Sigmoid colon (tissue), 7 donors: ENCODE measurements around the gene RALGAPB. TPM values are rescaled to one million over a fixed set of nuclear protein-coding genes. Genes with fewer than 3 reads are reported as not detected.

Experiments
- DNase-seq: peaks from one replicate; pipeline ENCODE4 v3.0.0-alpha.2; 2019
- H3K27ac ChIP-seq, 4 donors: fragments of 200-600 bp; sonication (generic); one replicate each; pipeline ENCODE4 v1.5.1; 2016 to 2019; ENCODE audit warnings: mild to moderate bottlenecking in 1 of 4
- H3K27me3 ChIP-seq, 3 donors: fragments of 200-600 bp; sonication (generic); one replicate each; pipeline ENCODE4 v1.5.1; 2019; ENCODE audit warnings: mild to moderate bottlenecking in 1 of 3
- H3K36me3 ChIP-seq, 4 donors: fragments of 200-600 bp; sonication (generic); one replicate each; pipeline ENCODE4 v1.5.1; 2016 to 2019
- H3K4me1 ChIP-seq, 4 donors: fragments of 200-600 bp; sonication (generic); one replicate each; pipeline ENCODE4 v1.5.1; 2017 to 2019
- H3K4me3 ChIP-seq, 4 donors: fragments of 200-600 bp; sonication (generic); one replicate each; pipeline ENCODE4 v1.5.1; 2017 to 2019; ENCODE audit warnings: mild to moderate bottlenecking in 2 of 4, moderate library complexity in 1 of 4
- H3K9me3 ChIP-seq, 4 donors: fragments of 200-600 bp in 3 of 4; sonication (generic) in 3 of 4; one replicate each; pipeline versions ENCODE4 v1.5.1 to v1.6.1; 2013 to 2019
- EP300 ChIP-seq, 4 donors: sonication (generic); formaldehyde crosslinking; IDR thresholded peaks; one replicate each; pipeline ENCODE4 v1.6.1; 2017; ENCODE audit warnings: antibody characterized with exemption in 4 of 4
- POLR2A ChIP-seq, 2 donors: fragments of 450-650 bp; IDR thresholded peaks; one replicate each; pipeline ENCODE4 v1.6.1; 2016; ENCODE audit warnings: antibody characterized with exemption in 2 of 2, mild to moderate bottlenecking in 2 of 2, moderate library complexity in 2 of 2
- POLR2AphosphoS5 ChIP-seq, 4 donors: sonication (generic); formaldehyde crosslinking; IDR thresholded peaks; one replicate each; pipeline ENCODE4 v1.6.1; 2017; ENCODE audit warnings: antibody characterized with exemption in 4 of 4
- WGBS, 2 donors: extraction: QIAGEN DNeasy Blood & Tissue Kit; methylation state at CpG; one replicate each; pipeline ENCODE4 v1.1.7; 2013; 5-methylcytosine and 5-hydroxymethylcytosine counted together
- intact Hi-C: fragments of 100-400 bp; cut with DNase I; formaldehyde crosslinking; loops from one replicate; pipeline ENCODE4 v1.15.1; 2023
- polyA plus RNA-seq, 3 donors: library from polyadenylated mRNA; stranded (reverse); fragments of 200-250 nt; gene quantifications; one replicate each; pipeline ENCODE4 v1.2.3, GENCODE V29; 2013
- total RNA-seq, 4 donors: library from RNA; depleted of rRNA; stranded (reverse); fragments of >200 nt; gene quantifications; one replicate each; pipeline ENCODE4 v1.1.0, GENCODE V29; 2016
- TF ChIP-seq, protein P1 (sequence below), 4 experiments: fragments of 450-650 bp in 3 of 4; fragments of 200-600 bp in 1 of 4; IDR thresholded peaks; one replicate each; pipeline ENCODE4 v1.5.1; 2016 to 2019; ENCODE audit warnings: antibody characterized with exemption in 4 of 4, mild to moderate bottlenecking in 3 of 4, moderate library complexity in 2 of 4
- donor health status: healthy with polysubstance abuse.
- donor health status: Bipolar disorder and iron deficiency.
- donor health status: healthy.

The RALGAPB gene
- total and polyA plus RNA-seq, 7 donors = 7.2 to 37.9 (median 29.3) TPM

DNA sequence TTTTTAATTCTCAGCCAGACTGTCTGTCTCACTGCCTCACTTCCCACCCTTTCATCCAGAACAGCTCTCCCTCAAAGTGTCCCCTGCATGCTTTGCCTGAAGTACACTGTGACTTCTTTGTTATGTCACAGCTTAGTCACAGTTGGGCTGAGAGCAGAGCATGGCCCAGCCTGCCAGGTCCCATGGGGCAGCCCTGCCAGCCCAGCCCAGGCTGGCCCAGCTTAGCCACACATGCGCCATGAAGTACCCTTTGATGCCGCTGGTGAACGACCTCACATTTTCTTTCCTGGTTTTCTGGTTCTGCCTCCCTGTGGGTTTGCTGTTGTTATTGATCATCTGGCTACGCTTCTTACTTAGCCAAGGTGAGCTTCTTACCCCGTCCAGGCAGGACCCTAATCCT lies 108.4 kb downstream of the RALGAPB start, which contains the start of gene ADIG:
ADIG (plus strand) TSS at position 185 of the 400 bp plus-strand sequence; CDS start at position 239, 54 bp downstream.
- TF ChIP-seq, protein P1, sequence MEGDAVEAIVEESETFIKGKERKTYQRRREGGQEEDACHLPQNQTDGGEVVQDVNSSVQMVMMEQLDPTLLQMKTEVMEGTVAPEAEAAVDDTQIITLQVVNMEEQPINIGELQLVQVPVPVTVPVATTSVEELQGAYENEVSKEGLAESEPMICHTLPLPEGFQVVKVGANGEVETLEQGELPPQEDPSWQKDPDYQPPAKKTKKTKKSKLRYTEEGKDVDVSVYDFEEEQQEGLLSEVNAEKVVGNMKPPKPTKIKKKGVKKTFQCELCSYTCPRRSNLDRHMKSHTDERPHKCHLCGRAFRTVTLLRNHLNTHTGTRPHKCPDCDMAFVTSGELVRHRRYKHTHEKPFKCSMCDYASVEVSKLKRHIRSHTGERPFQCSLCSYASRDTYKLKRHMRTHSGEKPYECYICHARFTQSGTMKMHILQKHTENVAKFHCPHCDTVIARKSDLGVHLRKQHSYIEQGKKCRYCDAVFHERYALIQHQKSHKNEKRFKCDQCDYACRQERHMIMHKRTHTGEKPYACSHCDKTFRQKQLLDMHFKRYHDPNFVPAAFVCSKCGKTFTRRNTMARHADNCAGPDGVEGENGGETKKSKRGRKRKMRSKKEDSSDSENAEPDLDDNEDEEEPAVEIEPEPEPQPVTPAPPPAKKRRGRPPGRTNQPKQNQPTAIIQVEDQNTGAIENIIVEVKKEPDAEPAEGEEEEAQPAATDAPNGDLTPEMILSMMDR (IDR thresholded peaks at IDR 0.05) = no peak
- TF ChIP-seq POLR2A (IDR thresholded peaks at IDR 0.05) = no peak
- TF ChIP-seq EP300 (IDR thresholded peaks at IDR 0.05) = no peak
- no peak for TF ChIP-seq POLR2AphosphoS5 (IDR thresholded peaks at IDR 0.05)
- WGBS, 2 donors = 60 to 72% methylated on average over 5 of the region's 5 CpGs
- intact Hi-C loops = no loop called here
- peaks cover 0 to 23% (median 0%) of the 10 kb centered on the region in 3 donors for H3K27me3 ChIP-seq
- H3K27ac ChIP-seq = no peak within 1 kb of the TSS
- no peaks in the 10 kb centered on the region for H3K9me3 ChIP-seq
- DNase-seq = no peak
- no peaks in the 10 kb centered on the region for H3K4me1 ChIP-seq
- H3K36me3 ChIP-seq = peaks cover 0 to 15% (median 2%) of the 10 kb centered on the region in 4 donors
- no peak within 1 kb of the TSS for H3K4me3 ChIP-seq

DNA sequence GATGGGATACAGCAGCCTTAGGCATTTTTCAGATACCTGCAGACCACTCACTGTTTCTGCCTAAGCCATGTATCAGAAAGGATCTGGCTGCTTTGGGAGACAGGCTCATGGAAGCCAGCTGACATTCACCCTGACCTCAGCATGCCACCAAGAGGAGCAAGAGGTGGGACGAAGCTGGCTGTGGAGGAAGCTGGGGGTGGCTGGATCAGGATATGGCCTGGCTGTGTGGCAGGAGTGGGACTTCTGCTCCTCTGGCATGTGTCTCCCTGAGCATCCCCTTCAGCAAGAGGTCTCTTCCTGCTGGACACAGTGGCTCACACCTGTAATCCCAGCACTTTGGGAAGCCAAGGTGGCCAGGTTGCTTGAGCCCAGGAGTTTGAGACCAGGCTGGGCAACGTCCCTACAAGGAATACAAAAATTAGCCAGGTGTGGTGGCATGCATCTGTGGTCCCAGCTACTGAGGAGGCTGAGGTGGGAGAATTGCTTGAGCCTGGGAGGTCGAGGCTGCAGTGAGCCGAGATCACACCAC lies 109.3 kb downstream of the RALGAPB start:
- TF ChIP-seq, protein P1 (IDR thresholded peaks at IDR 0.05) = no peak
- no peak for TF ChIP-seq EP300 (IDR thresholded peaks at IDR 0.05)
- no peak for TF ChIP-seq POLR2AphosphoS5 (IDR thresholded peaks at IDR 0.05)
- no peak for TF ChIP-seq POLR2A (IDR thresholded peaks at IDR 0.05)
- intact Hi-C loops = no loop called here
- H3K27me3 ChIP-seq = peaks cover 0 to 29% (median 0%) of the 10 kb centered on the region in 3 donors
- DNase-seq = no peak
- no peak overlapping the region for H3K27ac ChIP-seq
- no peak overlapping the region for H3K4me3 ChIP-seq
- H3K36me3 ChIP-seq = peaks cover 0 to 6% (median 0%) of the 10 kb centered on the region in 4 donors
- no peaks in the 10 kb centered on the region for H3K9me3 ChIP-seq
- WGBS, 2 donors = 54 to 67% methylated on average over 4 of the region's 4 CpGs
- H3K4me1 ChIP-seq = no peaks in the 10 kb centered on the region

DNA sequence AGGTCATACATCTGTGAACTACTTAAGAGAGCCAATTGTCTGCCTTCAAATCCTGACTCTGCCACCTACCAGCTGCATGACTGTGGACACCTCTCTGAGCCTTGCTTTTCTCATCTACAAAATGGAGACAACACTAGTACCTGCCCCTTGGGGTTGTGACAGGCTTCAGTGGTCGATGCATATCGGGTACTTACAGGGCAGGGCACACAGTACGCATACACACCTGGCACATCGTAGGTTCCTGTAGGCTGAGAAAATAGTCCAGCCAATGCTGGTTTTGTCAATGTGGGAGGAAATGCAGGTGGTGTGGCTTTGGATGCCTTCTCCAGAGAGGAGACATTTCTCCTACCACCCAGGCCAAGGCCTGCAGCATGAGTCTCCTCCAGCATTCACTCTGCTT lies 110.7 kb downstream of the RALGAPB start:
- Histone ChIP-seq H3K4me3 (no peak overlapping the region), H3K9me3 (no peaks in the 10 kb centered on the region), H3K4me1 (no peaks in the 10 kb centered on the region), H3K27ac (no peak overlapping the region), H3K36me3 (no peaks in the 10 kb centered on the region), H3K27me3 (peaks cover 0 to 35% (median 0%) of the 10 kb centered on the region in 3 donors)
- intact Hi-C loops = no loop called here
- TF ChIP-seq POLR2AphosphoS5 (IDR thresholded peaks at IDR 0.05) (no peak), POLR2A (IDR thresholded peaks at IDR 0.05) (no peak), EP300 (IDR thresholded peaks at IDR 0.05) (no peak)
- TF ChIP-seq, protein P1 (IDR thresholded peaks at IDR 0.05) = no peak
- WGBS, 2 donors = 77 to 85% methylated on average over 4 of the region's 4 CpGs
- no peak for DNase-seq

DNA sequence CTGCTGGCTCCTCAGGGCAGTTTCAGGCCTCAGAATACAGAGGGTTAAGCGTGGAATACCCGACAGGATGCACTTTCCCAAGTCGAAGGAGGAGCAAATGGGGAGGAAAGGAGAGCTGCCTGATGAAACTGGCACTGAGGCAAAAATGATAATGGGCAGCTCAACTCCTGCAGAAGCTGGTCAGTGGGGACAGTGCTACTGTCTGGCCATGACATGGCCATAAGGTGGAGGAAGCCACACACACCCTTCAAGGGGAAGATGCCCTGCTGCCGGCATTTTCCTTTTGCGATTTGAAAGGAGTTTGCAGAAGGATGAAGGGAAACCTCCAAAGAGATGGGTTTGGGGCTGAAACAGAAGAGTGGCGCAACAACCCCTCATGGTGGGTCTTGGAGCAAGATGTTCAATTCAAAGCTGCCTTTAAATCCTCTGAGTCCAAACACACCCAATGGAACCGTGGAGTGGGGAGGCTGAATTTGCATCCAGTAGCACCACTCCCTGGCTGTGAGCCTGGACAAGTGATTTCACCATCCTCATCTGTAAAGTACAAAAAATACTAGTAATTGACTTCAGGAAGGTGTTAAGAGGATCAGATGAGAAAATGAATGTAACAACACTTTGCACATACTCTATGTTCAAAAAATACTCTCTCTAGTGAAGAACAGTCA lies 111.6 kb downstream of the RALGAPB start:
- Histone ChIP-seq H3K27ac (no peak overlapping the region), H3K27me3 (peaks cover 0 to 36% (median 0%) of the 10 kb centered on the region in 3 donors), H3K4me3 (no peak overlapping the region), H3K36me3 (no peaks in the 10 kb centered on the region), H3K4me1 (no peaks in the 10 kb centered on the region), H3K9me3 (no peaks in the 10 kb centered on the region)
- intact Hi-C loops = no loop called here
- no peak for TF ChIP-seq POLR2AphosphoS5 (IDR thresholded peaks at IDR 0.05)
- TF ChIP-seq EP300 (IDR thresholded peaks at IDR 0.05) = no peak
- TF ChIP-seq POLR2A (IDR thresholded peaks at IDR 0.05) = no peak
- TF ChIP-seq, protein P1 (IDR thresholded peaks at IDR 0.05) = no peak
- 48 to 53% methylated on average over 7 of the region's 7 CpGs for WGBS, 2 donors
- no peak for DNase-seq
